Stomach smooth muscle (tissue), 2 donors: ENCODE measurements around the gene ZPR1.
"Not testable (repeated sequence)": the region's sequence is repeated elsewhere in the genome, so short reads cannot be mapped to it uniquely, and the experiment has no call there.

ENCODE experiments used
- H3K27ac ChIP-seq: one replicate; pipeline ENCODE4 v1.7.0; 2013; ENCODE audit warnings: mild to moderate bottlenecking, low read length, inconsistent platforms
- H3K27me3 ChIP-seq, 2 donors: one replicate each; pipeline ENCODE4 v1.7.0; 2013; ENCODE audit warnings: low read length in 2 of 2; ENCODE audit not compliant: insufficient read depth in 2 of 2, control insufficient read depth in 1 of 2
- H3K36me3 ChIP-seq, 2 donors: one replicate each; pipeline ENCODE4 v1.7.0; 2013; ENCODE audit warnings: low read length in 2 of 2; ENCODE audit not compliant: control insufficient read depth in 2 of 2, insufficient read depth in 2 of 2
- H3K4me1 ChIP-seq: one replicate; pipeline ENCODE4 v1.7.0; 2013; ENCODE audit warnings: low read length; ENCODE audit not compliant: control insufficient read depth, insufficient read depth
- H3K4me3 ChIP-seq, 2 donors: one replicate each; pipeline ENCODE4 v1.7.0; 2013; ENCODE audit warnings: low read length in 2 of 2
- H3K9ac ChIP-seq, 2 donors: one replicate each; pipeline ENCODE4 v1.7.0; 2013; ENCODE audit warnings: low read length in 2 of 2, mild to moderate bottlenecking in 1 of 2
- H3K9me3 ChIP-seq, 2 donors: one replicate each; pipeline ENCODE4 v1.7.0; 2013; ENCODE audit warnings: low read length in 2 of 2; ENCODE audit not compliant: control insufficient read depth in 2 of 2
- donor health status: healthy.
- donor health status: Pancreatic carcinoma.

ZPR1 gene

DNA sequence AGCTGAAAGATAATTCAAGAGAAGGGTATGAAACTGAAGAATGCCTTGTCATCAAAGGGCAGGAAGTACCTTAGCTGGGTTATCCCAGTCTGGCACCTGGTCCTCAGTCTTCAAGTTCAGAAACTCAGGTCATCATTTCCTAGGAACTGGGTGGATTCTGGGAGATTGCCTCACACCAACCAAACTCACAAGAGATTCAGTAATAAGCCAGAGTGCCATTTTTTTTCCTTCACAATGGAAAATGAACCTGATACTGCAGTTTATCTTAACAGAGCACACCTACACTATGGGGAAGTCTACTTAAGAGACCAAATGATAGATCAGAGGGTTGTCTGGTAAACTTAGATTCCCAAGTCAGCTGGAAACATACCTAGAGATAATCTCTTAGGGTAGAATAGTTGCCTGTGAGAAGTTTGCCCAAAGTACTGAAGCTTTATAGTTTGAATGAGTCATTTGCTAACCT lies 11.3 kb downstream of the ZPR1 start:
- H3K9me3 ChIP-seq, result no peaks in the 10 kb centered on the region
- H3K4me1 ChIP-seq, result peaks cover 14% of the 10 kb centered on the region
- H3K36me3 ChIP-seq, result peaks cover 26 to 32% of the 10 kb centered on the region in 2 donors
- H3K9ac ChIP-seq, result no peak overlapping the region
- no peak overlapping the region for H3K4me3 ChIP-seq
- no peak overlapping the region for H3K27ac ChIP-seq
- H3K27me3 ChIP-seq, result no peaks in the 10 kb centered on the region

DNA sequence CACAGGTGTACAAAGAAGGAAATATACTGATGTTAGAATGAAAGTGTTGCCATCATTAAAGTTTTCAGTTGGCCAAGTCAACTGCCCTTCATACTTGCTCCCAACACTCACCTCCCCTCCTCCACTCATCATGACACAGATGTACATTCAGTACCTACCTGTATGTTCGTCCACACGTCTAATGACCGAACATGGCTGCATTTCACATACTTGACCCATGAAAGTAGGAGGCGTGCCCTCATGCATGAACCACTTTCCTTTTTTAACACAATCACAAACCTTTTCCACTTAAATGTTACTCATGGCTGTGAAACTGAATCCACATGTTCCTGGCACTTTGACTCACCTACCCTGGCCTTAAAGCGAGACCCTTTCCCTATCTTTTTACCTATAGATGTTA lies 11.8 kb downstream of the ZPR1 start:
- no peak overlapping the region for H3K9ac ChIP-seq
- H3K27me3 ChIP-seq, result no peaks in the 10 kb centered on the region
- no peaks in the 10 kb centered on the region for H3K9me3 ChIP-seq
- H3K4me3 ChIP-seq, result no peak overlapping the region
- H3K4me1 ChIP-seq, result peaks cover 14% of the 10 kb centered on the region
- H3K36me3 ChIP-seq, result peaks cover 26 to 32% of the 10 kb centered on the region in 2 donors
- H3K27ac ChIP-seq, result no peak overlapping the region

DNA sequence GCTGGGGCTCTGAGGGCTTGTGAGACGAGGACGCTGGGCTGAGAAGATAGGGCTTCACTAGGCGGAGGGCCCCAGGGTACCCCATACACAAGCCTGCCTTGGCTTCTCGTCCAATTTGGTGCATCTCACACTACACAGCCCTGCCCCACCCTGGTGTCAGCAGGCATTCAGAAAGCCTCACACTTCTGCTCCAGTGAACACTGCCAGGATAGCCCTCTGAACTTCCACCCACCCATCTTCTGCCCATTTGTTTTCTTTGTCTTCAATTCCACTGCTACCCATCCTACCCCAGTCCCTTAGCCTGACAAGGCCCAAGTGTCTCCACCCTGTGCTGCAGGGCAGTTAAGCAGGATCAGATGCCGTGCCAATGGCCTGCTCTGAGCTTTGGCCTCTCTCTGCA lies 13.2 kb downstream of the ZPR1 start:
- Histone ChIP-seq H3K4me3 (no peak overlapping the region), H3K9ac (no peak overlapping the region), H3K4me1 (peaks cover 19% of the 10 kb centered on the region), H3K27me3 (no peaks in the 10 kb centered on the region), H3K36me3 (peaks cover 22 to 34% of the 10 kb centered on the region in 2 donors), H3K27ac (no peak overlapping the region), H3K9me3 (no peaks in the 10 kb centered on the region)

DNA sequence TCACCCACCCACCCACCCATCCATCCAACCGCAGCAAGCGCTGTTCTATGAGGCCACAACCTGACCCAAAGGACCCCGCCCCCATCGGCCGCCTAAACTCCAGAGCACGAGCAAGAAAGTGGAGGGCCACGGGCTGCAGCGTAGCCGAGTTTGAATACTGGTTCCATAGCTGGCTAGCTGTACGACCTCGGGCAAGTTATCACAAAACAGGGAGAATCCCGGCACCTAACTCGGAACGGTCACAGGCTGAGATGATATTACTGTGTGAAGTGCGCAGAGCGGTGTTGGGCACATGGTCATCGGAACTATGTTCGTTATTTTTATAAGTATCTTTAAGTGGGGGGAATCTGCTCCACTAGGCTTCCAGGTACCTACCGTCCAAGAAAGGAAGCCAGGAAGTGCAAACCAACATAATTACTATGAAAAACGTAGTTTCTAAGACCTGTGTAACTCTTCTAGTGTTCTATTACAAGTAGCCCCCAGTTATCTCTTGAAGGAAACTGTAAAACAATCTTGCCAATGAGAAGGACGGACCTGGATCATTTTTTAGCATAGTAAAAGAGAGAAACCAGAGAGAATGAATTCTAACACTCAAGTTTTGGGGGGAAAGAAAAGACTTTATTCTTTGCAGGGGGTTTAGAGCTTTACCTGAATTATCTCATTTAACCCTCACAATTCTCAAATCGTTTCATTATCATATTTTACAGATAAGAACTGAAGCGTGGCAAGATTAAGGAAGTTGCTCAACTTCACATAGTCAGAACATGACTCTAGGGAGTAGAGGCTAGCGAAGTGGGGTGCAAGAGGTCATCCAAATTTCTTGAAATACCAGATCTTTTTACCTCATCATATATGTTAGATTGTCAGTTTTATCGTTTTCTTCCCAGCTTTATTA lies 14.4 kb downstream of the ZPR1 start:
- Histone ChIP-seq H3K27ac (no peak overlapping the region), H3K9ac (peak overlapping the region; percentile 81 to 84)

DNA sequence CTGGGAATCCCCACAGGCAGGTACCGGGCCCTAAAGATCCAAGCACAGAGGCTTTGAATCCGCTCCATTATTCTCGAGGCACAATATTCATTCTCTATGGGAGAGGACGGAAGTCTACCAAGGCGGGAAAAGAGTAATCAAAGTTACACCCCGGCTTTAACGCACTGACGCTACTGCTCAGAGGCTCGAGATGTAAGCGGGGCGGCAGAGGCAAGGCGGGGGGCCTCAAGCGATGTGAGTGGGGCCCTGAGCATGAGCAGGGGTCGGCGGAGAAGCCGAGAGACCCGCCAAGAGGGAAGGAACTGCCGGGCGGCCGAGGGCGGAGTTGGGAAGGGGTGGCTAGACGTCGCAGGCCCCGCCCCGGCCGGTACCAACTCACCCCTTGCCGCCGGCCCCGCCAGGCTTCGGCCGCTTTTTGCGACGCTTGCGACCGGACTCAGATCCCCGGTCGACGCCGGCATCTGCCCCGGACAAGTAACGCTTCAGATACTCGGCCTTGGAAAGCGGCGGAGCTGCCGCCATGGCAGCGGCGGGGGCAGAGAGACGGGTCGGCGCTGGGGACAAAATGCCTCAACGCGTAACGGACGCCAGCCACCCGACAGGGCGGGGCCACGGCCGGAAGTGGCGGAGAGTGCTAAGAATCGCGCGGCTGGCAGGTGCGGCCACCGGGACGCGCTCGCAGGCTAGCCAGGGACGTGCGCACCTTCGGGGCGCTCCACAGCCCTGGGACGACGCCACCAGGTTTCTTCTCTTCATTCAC lies 15.2 kb downstream of the ZPR1 start, which contains the start of gene BUD13:
TSS of gene BUD13 (minus strand) at position 545 of the 760 bp plus-strand sequence. CDS start at position 522, 23 bp downstream.
- H3K27me3 ChIP-seq, result no peaks in the 10 kb centered on the region
- H3K4me3 ChIP-seq, result peak within 1 kb of the TSS; percentile 92 to 97
- no peaks in the 10 kb centered on the region for H3K9me3 ChIP-seq
- H3K36me3 ChIP-seq, result peaks cover 8 to 18% of the 10 kb centered on the region in 2 donors
- H3K27ac ChIP-seq, result peak within 1 kb of the TSS; percentile 66
- peak within 1 kb of the TSS; percentile 89 to 91 for H3K9ac ChIP-seq
- H3K4me1 ChIP-seq, result peaks cover 19% of the 10 kb centered on the region

More for the DNA sequence above, 14.4 kb downstream of the ZPR1 start:
- Histone ChIP-seq H3K9me3 (no peaks in the 10 kb centered on the region), H3K36me3 (peaks cover 16 to 26% of the 10 kb centered on the region in 2 donors), H3K27me3 (no peaks in the 10 kb centered on the region), H3K4me3 (peak overlapping the region; percentile 92 to 97), H3K4me1 (peaks cover 19% of the 10 kb centered on the region)

DNA sequence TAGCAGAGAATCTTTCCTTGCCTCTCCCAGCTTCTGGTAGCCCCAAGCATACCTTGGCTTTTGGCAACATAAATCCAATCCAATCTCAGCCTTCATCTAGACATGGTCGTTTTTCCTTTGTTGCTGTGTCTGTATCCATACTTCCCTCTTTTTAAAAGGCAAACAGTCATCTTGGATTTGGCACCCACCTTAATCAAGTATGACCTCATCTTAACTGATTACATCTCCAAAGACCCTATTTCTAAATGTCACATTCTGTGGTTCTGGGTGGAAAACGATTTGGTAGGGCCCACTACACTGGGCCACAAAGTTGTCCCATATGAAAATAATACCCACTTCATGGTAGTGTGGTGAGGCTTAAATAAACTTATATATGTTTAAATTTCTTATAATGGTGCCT lies 15.9 kb downstream of the ZPR1 start:
- Histone ChIP-seq H3K27ac (peak overlapping the region; percentile 66), H3K9ac (peak overlapping the region; percentile 89 to 91), H3K9me3 (no peaks in the 10 kb centered on the region), H3K27me3 (no peaks in the 10 kb centered on the region), H3K4me1 (peaks cover 19% of the 10 kb centered on the region), H3K36me3 (peaks cover 6 to 13% of the 10 kb centered on the region in 2 donors), H3K4me3 (peak overlapping the region; percentile 92 to 97)

DNA sequence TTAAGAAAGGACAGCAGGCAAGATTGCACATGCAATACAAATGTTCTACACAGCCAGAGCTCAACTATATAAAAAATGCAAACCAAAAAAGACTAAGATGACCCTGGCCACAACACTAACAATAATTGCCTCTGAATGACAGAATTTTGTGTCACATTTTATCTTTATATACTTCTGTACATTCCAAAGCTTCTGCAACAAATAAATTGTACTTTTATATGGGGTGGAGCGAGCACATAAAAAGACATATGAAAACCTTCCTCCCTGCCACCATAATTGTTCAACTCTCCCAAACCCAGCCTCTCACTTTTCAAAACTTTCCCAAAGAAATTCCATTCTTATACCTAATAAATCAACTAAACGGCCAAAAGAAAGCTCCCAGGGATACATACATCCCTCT lies 25.7 kb downstream of the ZPR1 start:
- H3K27ac ChIP-seq, result no peak overlapping the region
- H3K4me1 ChIP-seq, result no peaks in the 10 kb centered on the region
- peaks cover 39 to 53% of the 10 kb centered on the region in 2 donors for H3K36me3 ChIP-seq
- H3K27me3 ChIP-seq, result no peaks in the 10 kb centered on the region
- H3K9me3 ChIP-seq, result no peaks in the 10 kb centered on the region
- H3K9ac ChIP-seq, result no peak overlapping the region
- H3K4me3 ChIP-seq, result no peak overlapping the region

DNA sequence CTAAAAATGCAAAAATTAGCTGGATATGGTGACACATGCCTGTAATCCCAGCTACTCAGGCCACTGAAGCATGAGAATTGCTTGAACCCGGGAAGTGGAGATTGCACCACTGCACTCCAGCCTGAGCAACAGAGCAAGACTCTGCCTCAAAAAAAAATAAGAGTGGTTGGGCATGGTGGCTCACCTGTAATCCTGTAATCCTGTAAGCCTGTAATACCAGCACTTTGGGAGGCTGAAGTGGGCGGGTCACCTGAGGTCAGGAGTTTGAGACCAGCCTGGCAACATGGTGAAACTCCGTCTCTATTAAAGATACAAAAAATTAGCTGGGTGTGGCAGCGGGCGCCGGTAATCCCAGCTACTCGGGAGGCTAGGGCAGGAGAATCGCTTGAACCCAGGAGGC lies 31.8 kb downstream of the ZPR1 start:
- H3K27ac ChIP-seq, result not testable (repeated sequence)
- peaks cover 31 to 38% of the 10 kb centered on the region in 2 donors for H3K36me3 ChIP-seq

DNA sequence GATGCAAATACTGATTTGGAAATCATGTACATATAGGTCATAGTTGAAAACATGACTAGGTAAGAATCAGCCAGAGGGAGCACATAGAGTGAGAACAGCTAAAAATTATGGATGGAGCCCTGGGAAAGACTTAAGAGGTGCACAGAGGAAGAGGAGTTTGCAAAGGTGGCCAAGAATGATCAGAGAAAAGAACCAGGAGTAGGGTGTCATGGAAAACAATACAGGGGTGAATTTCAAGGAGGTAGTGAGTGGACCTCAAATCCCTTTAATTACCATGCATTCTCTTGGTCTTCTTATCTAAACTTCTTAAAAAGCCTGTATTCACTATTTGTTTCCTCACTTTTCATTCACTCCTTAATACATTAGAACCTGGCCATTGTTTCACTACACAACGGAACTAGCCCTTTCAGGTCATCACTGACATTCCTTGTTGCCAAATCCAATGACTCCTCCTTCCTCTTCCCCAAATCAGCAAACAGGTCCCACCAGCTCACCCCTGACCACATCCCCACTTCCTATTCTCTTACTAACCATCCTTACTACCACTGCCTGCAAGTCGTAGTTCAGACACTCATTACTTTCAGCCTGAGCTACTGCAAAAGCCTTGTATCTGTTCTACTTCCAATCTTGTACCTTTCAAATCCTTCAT lies 37.6 kb downstream of the ZPR1 start:
- Histone ChIP-seq H3K9me3 (no peaks in the 10 kb centered on the region), H3K9ac (no peak overlapping the region), H3K4me3 (no peak overlapping the region), H3K27me3 (no peaks in the 10 kb centered on the region), H3K36me3 (peaks cover 31 to 43% of the 10 kb centered on the region in 2 donors), H3K4me1 (no peaks in the 10 kb centered on the region), H3K27ac (no peak overlapping the region)

More for the DNA sequence above, 31.8 kb downstream of the ZPR1 start:
- not testable (repeated sequence) for H3K27me3 ChIP-seq, H3K9me3 ChIP-seq, H3K9ac ChIP-seq, H3K4me3 ChIP-seq, H3K4me1 ChIP-seq

DNA sequence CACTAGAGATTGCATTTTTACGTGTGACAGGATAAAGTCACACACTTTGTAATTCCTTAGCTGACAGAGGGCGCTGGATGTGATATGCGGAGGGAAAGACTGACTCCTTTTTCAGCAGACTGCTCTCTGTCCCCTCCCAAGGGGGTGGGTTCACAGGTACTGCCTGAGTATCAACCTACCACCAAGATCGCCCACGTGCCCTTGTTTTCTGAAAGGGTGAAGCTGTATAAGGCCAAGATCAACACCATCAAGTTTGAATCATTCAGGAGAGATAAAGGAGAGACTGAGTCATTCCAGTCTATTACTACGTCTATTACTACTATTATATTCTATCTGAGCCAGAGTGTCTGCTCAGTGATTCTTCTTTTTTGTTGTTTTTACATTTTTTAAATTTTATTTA lies 45.7 kb downstream of the ZPR1 start:
- no peak overlapping the region for H3K4me3 ChIP-seq
- no peak overlapping the region for H3K27ac ChIP-seq
- H3K9me3 ChIP-seq, result no peaks in the 10 kb centered on the region
- H3K36me3 ChIP-seq, result peaks cover 4 to 8% of the 10 kb centered on the region in 2 donors
- H3K27me3 ChIP-seq, result no peaks in the 10 kb centered on the region
- no peak overlapping the region for H3K9ac ChIP-seq
- H3K4me1 ChIP-seq, result no peaks in the 10 kb centered on the region
